Fibroblast of the conjunctiva (primary cell): ENCODE data around the gene COL5A3.
"Not testable (repeated sequence)": the region's sequence is repeated elsewhere in the genome, so short reads cannot be mapped to it uniquely, and the experiment has no call there.

Source experiments
- DNase-seq: peaks from one replicate; pipeline ENCODE4 v3.0.0-alpha.2; 2010; ENCODE audit warnings: low read depth

COL5A3 gene

DNA sequence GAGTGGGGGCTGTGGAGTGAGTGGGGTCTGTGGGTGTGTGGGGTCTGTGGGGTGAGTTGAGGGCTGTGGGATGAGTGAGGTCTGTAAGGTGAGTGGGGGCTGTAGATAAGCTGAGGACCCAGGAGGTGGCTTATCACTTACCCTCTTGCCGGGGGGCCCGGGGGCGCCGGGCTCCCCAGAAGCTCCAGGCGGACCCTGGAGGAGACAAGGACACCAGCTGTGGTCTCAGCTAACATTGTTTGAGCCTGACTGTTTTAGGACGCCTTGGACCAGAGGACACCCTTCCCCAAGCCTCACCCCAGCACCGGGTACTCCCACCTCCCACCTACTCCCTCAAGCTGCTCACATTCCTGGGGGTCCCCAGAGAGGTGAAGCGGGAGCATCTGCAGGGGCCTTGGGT, 39.8 kb downstream of the COL5A3 start:
- DNase-seq = no peak

DNA sequence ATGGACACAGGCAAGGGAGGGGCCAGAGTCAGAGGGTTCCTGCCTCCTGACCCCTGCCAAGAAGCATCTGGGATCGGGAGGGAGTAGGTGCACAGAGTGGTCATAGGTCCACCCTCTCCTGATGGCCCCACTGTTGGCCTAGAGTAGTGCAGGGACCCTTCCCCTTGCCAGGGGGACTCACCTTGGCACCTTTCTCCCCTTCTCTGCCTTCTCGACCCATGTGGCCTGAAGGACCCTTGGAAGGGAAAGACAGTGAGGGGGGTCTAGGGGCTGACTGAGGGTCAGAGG, 40.7 kb downstream of the COL5A3 start:
- DNase-seq = no peak

DNA sequence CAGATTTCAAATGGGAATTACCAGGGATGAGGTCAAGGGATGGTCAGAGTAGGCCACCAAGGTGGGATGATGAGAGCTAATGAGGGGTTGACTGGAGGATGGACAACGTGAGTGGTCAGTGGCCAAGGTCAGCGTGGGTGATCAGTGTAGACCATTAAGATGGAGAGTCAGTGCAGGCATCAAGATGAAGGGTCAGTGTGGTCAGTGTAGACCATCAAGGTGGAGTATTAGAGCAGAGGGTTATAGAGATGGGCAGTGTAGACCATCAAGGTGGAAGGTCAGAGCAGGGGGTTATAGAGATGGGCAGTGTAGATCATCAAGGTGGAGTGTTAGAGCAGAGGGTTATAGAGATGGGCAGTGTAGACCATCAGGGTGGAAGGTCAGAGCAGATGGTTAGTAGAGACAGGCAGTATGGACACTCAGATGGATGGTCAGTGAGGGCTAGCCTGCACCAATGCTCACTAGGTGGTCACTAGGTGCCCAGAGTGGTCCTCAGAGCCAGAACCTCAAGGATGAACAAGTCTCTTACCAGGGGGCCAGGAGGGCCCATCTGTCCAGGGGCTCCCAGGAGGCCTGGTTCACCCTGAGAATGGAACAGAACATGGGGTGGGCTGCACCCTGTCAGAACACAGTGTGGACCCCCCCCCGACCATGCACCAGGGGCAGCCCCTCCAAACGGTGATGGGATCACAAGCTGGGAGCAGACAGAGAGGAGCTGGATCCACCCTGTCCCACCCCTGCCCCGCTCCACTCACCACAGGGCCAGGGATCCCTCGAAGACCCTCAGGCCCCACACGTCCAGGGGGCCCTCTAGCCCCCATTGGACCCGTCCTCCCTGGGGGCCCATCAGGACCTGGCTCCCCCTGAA, 41.2 kb downstream of the COL5A3 start:
- no peak for DNase-seq

DNA sequence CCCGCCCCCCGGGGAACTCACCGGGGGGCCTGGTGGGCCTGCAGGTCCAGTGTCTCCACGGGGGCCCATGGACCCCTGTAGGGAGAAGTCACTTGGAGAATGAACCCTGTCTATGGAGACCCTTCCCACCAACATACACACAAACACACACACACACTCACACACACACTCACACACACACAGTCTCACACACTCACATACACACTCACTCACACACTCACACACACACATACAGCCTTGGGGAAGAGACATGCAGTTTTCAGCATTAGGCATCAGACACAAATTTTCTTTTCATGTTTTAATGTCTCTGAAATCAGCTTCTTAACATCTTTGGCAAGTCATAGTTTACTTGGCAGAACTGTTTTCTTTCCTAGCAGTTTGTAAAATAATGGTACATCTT, 43.0 kb downstream of the COL5A3 start:
- no peak for DNase-seq

DNA sequence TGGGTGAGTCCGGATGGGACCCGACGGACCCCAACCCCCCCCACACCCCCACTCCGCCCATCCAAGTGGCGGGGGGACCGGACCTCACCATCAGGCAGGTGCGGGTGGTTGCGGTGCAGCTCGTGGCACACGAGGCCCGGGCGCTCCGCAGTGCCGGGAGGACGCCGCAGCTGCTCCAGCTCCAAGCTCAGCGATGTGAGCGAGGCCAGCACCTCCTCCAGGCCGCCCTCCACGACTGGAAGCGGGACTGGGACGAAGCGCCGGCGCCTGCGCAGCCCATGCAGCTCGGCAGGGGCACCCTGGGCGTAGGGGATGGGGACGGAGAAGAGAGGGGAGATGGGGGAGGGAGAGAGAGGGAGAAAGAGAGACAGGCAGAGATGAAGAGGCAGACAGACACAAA, 43.9 kb downstream of the COL5A3 start:
- no peak for DNase-seq

DNA sequence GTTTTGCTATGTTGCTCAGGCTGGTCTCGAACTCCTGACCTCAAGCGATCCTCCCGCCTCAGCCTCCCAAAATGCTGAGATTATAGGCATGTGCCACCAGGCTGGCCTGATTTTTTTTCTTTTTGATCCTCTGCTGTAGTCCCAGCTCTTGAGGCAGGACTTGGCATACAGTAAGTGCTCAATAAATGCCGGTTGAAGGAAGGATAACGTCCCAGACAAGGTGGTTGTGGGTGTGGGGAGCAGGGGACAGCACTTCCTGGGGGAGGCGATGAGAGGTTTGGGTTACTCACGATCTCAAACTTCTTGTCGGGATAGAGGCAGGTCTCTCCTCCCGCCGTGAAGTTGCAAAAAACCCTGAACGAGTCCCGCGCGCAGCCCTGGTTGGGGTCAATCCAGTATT, 44.3 kb downstream of the COL5A3 start:
- DNase-seq = no peak

DNA sequence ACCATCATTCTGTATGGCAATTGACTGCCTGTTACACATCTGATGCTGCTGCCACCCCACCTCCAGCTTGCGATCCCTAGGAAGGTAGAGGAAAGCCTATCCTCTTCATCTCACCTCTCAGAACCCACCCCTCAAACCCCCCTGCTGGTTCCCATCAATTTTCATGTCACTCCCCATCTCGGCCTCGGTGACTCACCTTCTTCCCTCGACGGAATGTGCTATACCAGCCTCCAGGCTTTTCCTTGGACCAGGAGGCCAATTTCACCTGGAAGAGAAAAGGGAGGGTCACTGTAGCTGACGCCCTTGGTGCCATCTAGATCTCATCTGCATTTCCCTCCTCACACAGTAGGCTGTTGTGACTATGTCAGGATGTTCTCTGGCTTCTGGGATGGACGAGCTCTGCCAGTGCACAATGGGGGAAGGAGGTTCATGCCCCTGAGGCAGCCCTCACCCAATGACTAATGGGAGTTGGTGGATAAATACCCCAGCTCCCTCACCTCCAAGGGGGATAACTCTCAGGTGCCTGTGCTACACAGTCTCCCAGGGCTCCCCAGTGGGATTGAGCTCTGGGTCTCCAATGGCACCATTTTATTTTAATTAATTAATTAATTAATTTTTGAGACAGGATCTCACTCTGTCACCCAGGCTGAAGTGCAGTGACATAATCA, 47.5 kb downstream of the COL5A3 start:
- DNase-seq = no peak

DNA sequence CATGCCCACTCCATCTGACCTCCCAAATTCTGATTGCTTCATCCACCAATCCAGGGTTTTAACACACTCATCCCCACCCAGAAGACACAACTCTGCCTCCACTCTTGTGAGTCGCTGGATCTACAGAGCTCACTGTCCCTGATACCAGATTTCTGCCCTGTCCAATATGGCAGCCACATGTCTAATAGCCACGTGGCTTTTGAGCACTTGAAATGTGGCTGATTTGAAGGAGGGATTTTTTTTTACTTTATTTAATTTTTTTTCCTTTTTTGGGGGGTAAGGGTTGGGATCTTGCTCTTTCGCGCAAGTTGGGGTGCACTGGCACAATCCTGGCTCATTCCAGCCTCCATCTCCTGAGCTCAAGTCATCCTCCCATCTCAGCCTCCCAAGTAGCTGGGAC, 49.2 kb downstream of the COL5A3 start:
- DNase-seq = no peak

DNA sequence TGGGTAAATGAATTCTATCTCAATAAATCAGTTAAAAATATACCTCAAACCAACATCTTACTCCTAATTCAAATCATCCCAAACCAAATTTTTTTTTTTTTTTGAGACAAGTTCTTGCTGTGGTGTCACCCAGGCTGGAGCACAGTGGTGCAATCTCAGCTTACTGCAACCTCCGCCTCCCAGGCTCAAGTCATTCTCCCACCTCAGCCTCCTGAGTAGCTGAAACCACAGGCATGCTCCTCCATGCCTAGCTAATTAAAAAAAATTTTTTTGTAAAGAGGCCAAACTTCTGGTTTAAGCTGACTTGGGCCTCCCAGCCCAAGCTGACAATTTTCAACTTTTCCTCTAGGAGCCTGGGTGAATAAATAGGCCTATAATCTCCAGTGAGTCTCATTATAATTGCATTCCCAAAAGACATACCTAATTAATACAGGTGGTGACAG, 51.9 kb downstream of the COL5A3 start:
- peak; percentile 80 for DNase-seq

DNA sequence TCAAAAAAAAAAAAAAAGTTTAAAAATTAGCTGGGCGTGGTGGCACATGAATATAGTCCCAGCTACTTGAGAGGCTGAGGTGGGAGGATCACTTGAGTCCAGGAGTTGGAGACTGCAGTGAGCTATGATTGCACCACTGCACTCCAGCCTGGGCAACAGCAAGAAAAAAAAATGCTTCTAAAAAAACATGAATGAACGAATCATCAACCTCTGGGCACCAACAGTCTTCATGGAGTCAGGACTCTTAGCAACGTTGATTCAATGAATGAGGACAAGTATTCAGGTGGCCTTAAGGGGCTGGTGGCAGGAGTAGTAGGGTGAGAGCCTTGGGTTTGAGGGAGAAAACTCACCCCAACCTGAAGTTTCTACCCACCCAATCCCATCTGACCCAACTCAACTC, 53.3 kb downstream of the COL5A3 start:
- no peak for DNase-seq

DNA sequence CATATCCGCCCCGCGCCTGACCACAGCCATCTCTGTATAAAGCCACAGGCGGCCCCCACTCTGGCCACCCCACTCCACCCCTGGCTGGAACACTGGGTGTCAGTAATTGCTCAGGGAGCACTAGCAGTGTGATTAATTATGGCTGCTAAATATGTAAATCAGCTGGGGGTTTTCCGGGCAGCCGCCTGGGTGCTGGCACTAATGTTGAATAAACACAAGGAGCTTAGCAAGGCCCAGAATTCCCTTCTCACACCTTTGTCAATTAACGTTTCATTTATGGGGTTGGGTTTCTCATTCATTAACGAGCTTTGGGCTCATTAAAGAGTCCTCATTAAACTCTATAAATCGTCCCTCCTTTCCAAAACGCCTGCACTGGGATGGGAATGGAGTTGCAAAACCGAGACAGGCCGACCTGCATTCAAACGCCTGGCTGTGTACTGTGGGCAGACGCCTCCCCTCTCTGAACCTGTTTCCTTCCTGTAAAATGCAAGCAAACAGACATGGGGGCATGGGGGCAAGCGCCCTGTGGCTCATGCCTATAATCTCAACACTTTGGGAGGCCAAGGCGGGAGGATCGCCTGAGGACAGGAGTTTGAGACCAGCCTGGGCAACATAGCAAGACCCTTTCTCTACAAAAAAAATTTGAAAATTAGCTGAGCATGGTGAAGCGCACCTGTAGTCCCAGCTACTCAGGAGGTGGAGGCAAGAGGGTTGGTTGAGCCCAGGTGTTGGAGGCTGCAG, 56.3 kb downstream of the COL5A3 start:
- DNase-seq = no peak

DNA sequence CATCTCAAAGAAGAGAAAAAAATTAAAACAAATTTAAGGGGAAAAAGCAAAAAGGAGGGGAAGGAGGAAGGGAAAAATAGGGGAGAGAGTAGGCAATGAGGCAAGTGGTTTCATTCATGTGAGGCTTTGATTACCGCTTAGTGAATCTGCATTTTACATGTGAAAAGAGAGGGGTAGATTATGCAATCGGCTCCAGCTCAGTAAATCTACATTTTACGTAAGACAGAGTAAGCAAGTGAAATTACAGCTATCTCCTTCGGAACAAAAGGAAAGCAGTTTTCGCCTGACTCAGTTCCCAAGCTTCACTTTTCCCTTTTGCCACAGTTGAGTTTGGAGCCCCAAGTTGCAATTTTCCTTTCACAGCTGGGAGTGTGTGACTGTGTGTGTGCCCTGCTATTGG, 58.0 kb downstream of the COL5A3 start:
- no peak for DNase-seq

DNA sequence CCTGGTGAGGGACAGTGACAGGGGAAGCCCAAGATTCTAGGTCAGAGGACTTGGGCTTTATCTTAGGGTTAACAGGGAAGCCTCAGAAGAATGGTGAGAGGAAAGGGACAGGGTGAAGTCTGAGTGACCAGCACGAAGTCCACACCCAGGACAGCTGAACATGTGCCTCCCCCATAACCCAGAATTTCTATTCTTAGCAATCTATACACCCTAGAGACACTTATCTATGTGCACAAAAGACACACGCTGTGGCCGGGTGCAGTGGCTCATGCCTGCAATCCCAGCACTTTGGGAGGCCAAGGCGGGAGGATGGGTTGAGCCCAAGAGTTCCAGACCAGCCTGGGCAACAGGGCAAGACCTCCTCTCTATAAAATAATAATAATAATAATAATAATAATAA, 62.9 kb downstream of the COL5A3 start:
- DNase-seq = no peak

DNA sequence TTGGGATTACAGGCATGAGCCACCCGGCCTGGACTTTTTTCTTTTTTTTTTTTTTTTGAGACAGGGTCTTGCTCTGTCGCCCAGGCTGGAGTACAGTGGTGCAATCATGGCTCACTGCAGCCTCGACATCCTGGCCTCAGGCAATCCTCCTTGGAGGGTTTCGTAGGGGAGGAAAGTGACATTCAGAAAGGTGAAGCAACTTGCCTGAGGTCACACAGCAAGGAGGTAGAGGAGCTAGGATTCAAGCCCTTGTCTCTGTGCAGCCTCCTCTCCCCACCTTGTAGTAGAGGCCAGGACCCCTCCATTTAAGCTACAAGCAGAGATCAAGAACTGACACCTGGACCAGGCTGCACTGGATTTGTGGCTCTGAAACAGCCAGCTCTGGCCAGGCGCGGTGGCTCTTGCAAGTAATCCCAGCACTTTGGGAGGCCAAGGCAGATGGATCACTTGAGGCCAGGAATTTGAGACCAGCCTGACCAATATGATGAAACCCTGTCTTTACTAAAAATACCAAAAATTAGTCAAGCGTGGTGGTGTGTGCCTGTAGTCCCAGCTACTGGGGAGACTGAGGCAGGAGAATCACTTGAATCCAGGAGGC, 63.7 kb downstream of the COL5A3 start:
- not testable (repeated sequence) for DNase-seq

DNA sequence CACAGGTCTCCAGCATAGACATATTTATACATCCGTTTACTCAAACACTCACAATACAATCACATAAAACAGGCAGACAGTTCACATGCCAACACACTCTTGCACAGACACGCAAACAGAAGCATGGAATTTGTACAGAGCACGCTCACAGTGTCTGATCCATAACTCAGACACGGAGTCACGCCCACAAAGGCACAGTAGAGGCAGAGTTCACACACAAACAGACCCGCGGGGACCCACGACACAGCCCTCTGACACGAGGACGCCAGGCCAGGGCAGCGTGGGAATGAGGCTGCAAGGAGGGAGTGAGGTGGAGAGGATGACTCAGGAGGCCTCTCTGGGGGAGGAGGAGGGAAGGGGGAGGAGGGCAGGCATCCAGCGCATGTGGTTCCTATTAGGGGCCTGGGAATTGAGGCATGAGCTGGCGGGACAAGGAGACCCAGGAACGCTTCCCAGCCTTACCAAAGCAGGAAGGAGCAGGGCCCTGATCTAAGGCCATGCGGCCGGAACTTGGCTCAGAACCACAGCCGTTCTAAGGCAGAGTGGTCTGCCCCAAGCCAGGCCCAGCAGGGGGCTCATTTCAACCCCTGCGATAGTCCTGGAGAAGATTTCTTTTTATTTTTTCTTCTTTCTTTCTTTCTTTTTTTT, 64.9 kb downstream of the COL5A3 start:
- DNase-seq = peak; percentile 97

DNA sequence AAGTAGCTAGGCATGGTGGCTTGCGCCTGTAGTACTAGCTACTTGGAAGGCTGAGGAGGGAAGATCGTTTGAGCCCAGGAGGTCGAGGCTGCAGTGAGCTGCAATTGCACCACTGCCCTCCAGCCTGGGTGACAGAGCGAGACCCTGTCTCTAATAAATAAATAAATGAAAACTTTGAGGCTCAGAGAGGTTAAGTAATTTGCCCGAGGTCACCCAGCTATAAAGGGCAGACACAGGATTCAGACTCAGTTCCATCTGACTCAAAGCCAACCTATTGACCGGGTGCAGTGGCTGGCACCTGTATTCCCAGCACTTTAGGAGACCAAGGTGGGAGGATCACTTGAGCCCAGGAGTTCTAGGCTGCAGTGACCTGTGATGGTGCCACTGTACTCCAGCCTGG, 66.6 kb downstream of the COL5A3 start:
- no peak for DNase-seq

DNA sequence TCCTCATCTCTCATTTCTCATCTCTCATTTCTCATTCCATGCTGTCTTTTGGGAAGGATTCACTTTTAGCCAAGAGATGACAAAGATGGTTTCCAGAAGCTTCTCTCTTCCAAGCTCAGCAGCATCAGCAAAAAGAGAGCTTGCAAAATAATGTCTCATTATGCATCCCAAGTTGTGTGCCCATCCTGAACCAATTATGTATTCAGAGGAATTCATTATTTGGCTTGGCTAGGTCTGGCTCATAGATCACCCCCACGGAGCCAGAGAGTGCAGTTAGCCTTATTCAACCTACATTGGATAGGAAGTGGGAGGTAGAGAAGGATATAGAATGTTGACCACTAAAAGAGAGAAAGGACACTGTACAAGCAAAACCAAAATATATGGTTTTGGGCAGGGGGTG, 68.6 kb downstream of the COL5A3 start:
- peak; percentile 31 for DNase-seq

DNA sequence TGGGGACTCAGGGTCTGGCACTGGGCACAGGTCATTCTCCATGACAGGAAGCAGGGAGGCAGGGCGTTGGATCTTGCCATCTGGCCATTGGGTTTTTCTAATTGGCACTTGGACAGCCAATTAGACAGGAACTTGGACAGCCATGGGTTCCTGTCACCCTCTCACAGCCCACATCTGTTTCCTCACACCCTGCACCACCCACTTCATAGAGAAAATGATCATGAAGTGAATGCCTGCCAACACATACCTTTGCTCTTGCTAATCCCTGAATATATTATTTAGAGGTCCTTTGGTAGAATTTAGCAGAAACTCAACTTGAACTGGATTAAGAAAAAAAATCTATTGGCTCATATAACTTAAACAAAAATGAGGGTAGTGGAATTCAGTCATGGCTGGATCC, 69.1 kb downstream of the COL5A3 start:
- DNase-seq = no peak

DNA sequence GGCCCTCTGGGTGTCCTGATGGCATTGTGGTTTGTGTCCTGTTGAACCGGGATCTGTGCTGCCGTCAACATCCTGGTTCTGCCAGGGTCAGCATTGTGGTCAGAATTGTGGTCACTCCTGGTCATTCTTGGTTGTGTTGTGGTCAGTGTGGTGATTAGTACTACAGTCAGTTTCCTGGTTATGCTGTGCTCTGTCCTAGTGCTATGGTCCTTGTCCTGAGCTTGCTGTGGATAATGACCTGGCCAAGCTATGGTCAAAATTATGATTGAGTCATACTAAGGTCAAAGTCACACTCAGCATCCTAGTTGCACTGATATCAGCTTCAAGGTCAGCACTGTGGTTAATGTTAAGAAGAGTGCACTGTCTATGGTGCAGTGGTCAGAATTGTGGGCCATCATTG, 69.5 kb downstream of the COL5A3 start:
- no peak for DNase-seq

DNA sequence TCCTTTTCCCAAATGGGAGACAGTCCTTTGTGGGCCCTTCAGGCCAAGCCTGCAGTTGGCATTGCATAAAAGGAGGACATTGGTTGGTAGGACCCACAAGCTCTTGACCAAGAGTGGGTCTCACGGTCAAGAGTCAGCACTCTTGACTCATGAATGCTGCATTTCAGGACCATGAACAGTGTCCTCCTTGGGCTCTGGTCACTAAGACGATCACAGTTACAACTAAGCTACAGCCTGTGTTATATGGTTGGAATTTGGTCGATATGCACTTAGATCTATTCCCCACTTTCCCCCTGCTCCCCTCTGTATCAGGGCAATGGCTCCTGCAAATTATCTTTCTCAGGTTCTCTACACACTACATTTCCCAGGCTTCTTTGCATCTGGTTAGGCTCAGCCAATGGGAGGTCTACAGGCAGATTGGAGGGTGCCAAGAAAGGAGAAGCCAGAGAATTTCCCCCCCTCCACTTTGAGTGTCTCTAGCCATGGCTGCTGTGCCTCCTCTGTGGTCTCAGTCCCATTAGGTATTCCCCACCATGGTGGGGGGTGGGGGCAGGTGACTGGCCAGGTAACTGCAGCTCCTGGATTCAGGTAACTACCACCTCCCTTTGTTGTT, 70.9 kb downstream of the COL5A3 start:
- DNase-seq = no peak

DNA sequence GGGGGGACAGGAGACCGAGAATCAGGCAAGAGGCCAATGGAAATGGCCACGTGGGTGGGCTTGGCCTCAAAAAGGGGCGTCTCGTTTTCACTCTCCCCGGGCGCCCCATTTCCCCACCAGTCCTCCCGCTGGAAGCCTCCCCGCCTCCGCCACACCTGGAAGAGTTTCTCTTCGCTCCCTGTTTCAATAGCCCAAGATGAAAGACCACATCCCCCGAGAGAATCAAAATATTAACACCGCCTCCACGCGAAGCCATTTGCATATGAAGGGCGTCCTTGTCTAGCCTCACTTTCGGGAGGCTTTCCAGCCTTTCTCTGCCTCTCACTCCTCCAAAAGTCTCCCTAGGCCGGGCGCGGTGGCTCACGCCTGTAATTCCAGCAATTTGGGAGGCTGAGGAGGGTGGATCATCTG, 73.3 kb downstream of the COL5A3 start:
- no peak for DNase-seq
